NCI-H1694 treated with DMSO at 0.1 percent for 48 hours (cell line): ENCODE measurements around the gene HOXC6.
A peak's percentile ranks its signal among the peaks of the same experiment; 100 is the strongest.

ENCODE experiments used
- DNase-seq: peaks from one replicate; lab custom pipeline; 2025; lab: John Stamatoyannopoulos, UW

Gene HOXC6

GRCh38 chr12:54042970-54043853, 15.0 kb downstream of the HOXC6 start:
- no peak for DNase-seq

GRCh38 chr12:54044425-54045103, 16.3 kb downstream of the HOXC6 start:
- no peak for DNase-seq

- DNase-seq = no peak
Measured at GRCh38 chr12:54045401-54045800, 17.2 kb downstream of the HOXC6 start.

GRCh38 chr12:54045868-54046521, 17.8 kb downstream of the HOXC6 start:
- no peak for DNase-seq

GRCh38 chr12:54046809-54047159, 18.5 kb downstream of the HOXC6 start:
- no peak for DNase-seq

GRCh38 chr12:54047160-54047963, 19.1 kb downstream of the HOXC6 start:
- DNase-seq = no peak

GRCh38 chr12:54047964-54048303, 19.7 kb downstream of the HOXC6 start:
- DNase-seq = no peak

- no peak for DNase-seq
Measured at GRCh38 chr12:54048406-54049093, 20.3 kb downstream of the HOXC6 start.

- no peak for DNase-seq
Measured at GRCh38 chr12:54049108-54049507, 20.9 kb downstream of the HOXC6 start.

- DNase-seq = no peak
Measured at GRCh38 chr12:54050482-54050810, 22.2 kb downstream of the HOXC6 start.

- DNase-seq = no peak
Measured at GRCh38 chr12:54051026-54051842, 23.0 kb downstream of the HOXC6 start.

GRCh38 chr12:54051874-54052437, 23.7 kb downstream of the HOXC6 start:
- DNase-seq = no peak

GRCh38 chr12:54052438-54053002, 24.3 kb downstream of the HOXC6 start:
- no peak for DNase-seq

- DNase-seq = no peak
Measured at GRCh38 chr12:54053003-54053750, 24.9 kb downstream of the HOXC6 start.

- DNase-seq = peak; percentile 31
Measured at GRCh38 chr12:54053751-54054741, 25.8 kb downstream of the HOXC6 start, which contains the start of gene HOXC4. TSS of gene HOXC4 (plus strand) at chr12:54053835. CDS start at chr12:54053923, 88 bp downstream.

- no peak for DNase-seq
Measured at GRCh38 chr12:54054742-54055194, 26.5 kb downstream of the HOXC6 start.

GRCh38 chr12:54055552-54055951, 27.3 kb downstream of the HOXC6 start:
- DNase-seq = no peak

- no peak for DNase-seq
Measured at GRCh38 chr12:54056110-54056509, 27.9 kb downstream of the HOXC6 start.
